GM21737 (cell line): ENCODE data around the gene ABAT.
"Not testable (repeated sequence)": the region's sequence is repeated elsewhere in the genome, so short reads cannot be mapped to it uniquely, and the experiment has no call there.

ENCODE experiments used
- ATAC-seq: cut with Tn5 transposase; IDR thresholded peaks from one replicate; pipeline ENCODE4 v1.9.1; 2021; ENCODE audit warnings: mild to moderate bottlenecking, moderate library complexity; ENCODE audit not compliant: unreplicated experiment

ABAT gene

DNA sequence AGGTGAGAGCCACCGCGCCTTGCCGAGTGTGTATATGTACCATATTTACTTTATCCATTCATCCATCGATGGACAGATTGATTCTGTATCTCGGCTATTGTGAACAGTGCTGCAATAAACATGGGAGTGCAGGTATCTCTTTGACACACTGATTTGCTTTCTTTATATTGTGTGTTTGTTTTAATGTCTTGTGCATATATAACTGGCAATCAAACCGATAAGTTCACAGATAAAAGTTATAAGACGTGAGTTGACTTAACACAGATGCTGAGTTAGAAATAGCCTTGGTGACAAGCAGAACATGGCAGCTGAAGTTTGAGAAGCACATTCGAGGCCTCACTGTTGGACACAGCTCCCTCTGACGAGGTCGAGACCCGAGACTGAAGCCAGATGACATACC is 99.8 kb downstream of the ABAT start:
- ATAC-seq: no peak

DNA sequence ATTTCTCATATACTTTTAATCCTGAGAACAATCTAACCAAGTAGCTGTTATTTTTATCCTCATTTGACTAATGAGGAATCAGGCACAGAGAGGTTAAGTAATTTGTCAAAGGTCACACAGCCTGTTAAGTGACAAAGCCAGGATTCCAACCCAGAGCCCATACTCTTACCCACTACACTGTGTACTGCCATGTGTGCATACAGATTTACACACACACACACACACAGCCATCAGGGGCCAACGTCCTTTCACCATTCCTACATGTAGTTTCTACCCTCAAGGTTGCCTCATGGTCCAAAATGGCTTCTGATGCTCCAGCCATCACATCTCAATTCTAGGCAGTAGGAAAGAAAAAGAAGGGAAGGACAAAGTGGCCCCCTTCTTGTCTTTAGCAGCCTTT is 100.9 kb downstream of the ABAT start:
- ATAC-seq: no peak

DNA sequence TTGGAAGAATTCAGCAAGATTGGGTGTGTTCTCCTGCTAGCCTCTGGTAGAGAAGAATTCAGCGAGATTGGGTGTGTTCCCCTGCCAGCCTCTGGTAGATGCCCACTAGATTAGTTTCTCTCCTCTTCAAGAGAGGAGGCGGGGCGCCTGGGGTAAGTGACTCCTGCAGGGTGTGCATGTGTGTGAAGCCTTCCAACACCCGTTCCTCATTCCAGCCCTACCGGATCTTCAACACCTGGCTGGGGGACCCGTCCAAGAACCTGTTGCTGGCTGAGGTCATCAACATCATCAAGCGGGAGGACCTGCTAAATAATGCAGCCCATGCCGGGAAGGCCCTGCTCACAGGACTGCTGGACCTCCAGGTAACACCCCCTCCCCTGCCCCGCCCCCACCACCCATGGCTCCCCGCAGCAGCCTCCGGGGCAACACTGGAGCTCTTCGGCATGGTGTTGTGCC is 101.7 kb downstream of the ABAT start:
- no peak for ATAC-seq

DNA sequence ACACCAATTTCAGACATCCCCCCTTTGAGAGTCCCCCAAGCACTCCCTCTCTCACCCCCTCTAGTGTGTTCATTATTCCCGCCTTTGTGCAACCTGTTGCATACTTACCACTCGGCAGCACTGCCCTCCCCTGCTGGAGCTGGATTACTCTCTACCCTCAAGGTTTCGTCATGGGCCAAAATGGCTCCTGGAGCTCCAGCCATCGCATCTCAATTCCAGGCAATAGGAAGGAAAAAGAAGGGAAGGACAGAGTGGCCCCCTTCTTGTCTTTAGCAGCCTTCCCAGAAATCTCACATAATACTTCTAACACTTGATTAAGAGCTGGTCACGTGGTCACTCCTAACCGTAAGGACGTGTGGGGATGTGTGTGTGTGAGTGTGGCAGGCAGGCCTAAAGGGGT is 102.8 kb downstream of the ABAT start:
- no peak for ATAC-seq

DNA sequence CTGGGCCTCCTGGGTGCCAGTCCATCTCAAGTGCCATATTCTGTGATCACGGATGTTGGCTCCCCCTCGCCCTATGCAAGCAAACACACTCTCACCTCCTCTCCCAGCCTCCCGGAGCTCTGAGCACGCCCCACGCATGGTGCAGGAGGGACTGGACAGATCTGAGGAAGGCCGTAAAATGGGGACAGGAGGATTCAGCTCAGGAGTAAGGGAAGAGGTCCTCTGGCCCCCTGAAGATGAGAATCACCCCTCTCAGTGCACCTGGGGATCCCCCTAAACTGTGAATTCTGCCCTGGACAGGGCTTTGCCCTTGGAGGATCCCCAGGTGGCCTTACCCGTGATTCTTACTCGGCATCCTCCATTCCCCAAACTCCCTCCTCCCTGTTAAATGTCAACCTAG is 107.4 kb downstream of the ABAT start:
- no peak for ATAC-seq

DNA sequence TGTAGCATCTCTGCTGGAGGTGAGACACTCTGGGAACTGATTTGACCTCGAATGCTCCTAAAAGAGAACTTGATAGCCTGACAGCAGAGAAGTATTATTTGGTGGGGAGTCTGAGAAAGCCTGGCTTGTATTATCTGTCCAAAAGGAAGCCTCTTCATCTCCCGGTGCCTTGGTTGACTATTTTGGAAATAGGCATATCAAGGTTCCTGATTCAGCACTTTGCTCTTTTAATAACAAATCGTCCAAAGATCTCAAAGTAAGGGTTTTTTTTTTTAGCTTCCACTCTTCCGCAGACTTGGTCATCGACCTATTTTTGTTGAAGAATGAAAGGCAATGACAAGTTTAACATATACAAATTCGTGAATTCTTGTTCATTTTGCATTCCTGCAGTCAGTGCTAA is 108.3 kb downstream of the ABAT start:
- ATAC-seq: no peak

DNA sequence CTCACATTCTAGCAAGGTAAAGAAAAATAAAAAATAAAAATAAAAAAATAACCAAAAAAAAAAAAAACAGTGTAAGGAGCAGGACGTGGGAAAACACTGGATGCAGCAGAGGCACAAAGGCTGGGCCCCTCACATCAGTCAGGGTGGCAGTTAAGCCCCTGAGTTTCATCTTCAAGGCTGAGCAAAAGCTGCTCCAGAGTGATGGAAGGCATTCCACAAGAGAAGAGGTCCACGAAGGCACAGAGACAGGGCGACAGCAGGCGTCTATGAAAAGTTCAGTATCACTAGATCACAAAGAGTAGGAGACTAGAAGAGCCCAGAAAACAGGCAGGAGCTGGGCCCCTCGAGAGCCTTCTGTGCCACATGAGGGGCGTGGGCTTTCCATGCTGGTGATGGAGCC is 111.0 kb downstream of the ABAT start:
- no peak for ATAC-seq

DNA sequence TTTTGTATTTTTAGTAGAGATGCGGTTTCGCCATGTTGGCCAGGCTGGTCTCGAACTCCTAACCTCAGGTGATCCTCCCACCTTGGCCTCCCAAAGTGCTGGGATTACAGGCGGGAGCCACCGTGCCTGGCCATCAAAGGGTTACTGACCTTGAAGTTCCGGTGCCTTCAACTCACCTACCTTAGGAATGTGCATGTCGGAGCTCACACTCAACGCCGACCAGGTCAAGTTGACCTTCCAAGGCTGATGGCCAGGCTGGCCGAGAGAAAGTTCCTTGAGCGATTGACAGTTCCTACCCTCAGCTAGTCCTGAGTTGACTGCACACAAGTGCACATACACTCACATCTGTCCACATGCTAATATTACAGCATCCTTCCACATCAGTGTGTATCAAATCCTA is 111.9 kb downstream of the ABAT start:
- not testable (repeated sequence) for ATAC-seq

DNA sequence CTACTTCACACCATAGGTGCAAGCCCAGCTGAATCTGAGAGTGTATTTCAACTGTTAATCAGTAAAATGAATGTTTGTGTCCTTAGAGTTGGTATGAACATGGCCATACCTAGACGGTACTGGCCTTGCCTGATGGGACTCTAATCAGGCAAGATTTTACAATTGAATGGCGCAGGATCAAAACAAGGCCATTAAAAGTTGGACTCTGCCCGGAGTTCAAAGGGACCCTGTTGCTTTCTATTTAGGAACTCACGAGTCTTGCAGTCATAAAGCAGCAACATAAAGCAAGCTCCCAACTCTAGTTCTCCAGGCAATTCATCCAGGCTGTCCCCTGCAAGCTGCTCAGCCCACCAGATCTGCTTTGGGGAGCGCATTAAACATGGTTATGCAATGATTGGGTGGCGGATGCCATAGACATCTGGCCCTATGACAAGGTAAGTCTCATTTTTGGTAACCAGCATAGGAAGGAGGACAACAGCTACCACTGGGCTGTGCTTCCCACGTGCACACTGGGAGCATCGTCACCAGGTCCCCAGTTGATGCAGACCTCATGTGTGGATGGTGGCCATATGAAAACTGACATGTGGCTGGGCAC is 114.3 kb downstream of the ABAT start:
- no peak for ATAC-seq

DNA sequence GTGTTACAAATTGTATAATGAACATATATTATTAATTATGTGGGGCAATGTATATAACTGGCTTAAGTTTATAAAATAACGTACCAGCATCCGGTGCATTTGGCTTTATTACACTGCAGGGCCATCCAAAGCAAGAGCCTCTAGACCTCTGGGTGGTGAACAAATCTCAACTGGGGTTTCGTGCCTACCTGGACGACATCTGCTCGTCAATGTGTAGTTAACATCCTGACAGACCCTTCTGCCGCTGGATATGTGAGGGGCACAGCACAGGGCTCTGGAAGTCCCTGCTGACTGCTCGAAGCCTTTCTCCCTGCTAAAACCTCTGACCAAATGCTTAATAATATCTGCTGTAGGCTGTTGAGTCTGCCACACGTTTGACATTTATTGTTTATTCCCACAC is 120.7 kb downstream of the ABAT start:
- ATAC-seq: no peak

DNA sequence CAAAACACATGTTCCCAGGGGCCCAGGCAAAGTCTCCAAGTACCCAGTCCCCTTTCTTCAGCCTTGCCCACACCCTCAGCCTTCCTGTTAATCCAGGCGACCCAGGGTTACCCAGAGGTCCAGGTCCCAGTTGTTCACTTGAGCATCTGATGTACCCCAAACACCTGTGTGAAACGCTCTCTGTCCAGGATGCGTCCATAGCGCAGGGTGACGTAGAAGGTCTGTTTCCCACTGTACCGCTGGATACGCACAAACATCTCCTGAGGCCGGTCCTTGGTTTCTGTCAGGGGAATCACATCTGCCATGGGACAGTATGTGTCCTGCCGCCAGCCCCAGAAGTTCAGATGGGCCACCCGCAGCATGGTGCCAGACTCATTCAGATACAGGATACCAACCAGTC is 121.4 kb downstream of the ABAT start:
- ATAC-seq: no peak

DNA sequence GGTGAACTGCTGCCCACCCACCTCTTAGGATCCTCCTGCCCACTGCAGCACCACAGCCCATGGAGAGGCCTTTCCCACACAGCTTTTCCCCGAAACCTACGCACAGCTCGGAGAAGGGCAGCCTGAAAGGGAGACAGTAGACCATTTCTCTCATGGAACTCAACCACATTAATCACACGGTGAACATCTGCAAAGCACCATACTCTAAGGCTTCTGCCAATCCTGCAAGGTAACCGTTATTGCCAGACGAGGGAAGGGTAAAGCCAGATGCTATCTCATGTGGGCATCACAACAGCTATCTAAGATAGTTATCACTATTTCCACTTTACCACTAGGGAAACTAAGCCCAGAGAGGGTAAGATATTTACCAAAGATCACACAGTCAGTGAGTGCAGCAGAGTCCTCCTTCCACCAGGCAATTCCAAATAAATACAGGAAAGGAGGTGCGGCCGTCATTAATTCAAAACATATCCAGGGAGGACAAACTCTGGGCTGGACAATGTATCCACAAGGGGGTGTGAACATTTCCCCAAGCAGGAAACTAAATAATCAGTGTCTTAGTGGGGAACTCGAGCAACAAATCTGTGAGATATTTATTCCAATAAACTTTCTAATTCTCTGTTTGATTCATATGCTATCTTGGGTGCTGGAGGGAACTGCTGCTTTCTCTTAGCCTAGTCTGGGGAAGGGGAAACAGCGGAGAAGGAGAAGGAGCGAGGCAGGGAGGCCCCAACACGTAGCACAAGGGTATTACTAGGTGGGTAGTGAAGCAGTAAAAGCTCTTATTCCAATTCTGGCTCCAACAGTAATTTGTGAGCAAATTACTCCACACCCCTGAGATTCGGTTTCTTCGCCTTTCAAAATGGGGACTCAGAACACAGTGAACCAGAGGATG is 122.3 kb downstream of the ABAT start:
- ATAC-seq: no peak

DNA sequence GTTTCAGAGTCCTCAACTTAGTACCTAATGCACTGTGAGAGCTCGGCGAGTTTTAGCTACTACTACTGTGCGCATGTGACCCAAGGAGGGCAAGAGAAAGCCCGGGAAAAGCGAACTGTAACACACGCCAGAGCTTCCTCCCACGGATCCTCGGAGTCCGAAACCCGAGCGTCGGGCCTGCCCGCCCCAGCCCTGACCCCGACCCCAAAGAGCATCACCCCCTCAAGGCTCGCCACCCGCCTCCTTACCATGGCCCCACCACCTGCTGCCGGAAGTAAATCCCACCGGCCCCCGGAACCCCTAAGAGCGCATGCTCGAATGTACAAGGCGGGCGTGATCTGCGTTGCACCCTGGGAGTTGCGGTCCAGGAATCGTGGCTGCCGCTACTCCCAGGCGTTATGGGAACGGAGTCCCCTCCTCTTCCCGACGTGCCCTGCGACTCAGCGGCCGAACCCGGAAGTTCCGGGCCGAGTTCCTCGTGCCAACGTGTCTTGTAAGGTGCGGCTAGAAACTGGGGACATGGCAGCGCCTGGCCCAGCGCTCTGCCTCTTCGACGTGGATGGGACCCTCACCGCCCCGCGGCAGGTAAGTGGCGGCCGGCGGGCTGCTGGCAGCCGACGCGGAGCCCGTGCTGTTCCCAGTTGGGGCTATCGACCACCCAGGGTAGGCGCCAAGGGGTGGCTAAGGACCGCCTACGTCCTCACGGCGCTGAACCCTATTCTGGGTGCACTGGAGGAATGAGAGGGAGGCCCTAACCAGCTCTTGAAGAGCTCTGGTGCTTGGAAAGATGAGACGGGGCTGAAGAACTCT is 123.2 kb downstream of the ABAT start, which contains the start of the genes PMM2 and TMEM186:
Gene PMM2 (plus strand): TSS at position 476 of the 810 bp plus-strand sequence. CDS start 44 bp downstream, at position 520.
Gene TMEM186 (minus strand): TSS at position 276 of the 810 bp plus-strand sequence. CDS start 25 bp downstream, at position 251.
- peak; percentile 93 for ATAC-seq

DNA sequence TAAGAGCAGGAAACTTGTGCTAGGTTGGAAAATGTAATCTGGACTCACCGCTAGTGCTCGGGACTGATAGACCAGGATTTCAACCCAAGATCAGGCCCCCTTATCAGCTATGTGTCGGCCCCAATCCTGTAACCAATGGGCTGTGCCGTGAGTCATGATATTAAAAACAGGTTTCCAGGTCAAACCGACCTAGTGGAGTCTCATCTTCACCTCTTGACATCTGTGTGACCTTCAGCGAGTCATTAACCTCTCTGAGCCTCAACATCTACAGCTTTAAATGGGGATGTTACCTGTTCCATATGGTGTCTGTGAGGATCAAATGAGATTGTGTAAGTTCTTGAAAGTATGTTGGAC is 123.7 kb downstream of the ABAT start:
- no peak for ATAC-seq

DNA sequence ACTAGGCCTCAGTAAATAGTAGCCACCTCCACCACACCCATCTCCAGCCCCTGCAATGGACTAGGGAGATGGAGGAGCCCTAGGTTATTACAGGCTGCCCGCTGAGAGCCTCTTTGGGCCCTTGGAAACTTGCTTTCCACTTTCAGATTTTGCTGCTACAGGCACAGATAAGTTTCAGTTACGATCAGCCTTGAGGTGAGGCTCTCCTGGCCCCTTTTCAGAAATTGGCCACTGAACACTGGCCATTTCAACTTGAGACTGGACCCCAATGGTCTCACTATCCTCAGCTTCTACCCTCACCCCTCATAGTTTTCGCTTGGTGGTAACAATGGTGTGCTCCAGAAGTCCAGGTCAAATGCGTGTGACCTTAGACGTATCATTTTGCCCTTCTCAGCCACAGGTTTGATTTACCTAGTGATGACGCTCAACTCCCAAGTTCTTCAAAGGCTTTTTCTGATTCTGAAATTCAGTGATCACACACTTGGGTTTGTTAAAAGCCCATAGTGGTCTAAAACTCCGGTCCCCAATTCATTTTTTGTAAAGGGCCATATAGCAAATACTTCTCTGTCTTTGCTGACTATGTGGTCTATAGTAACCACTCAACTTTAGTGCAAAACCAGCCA is 124.2 kb downstream of the ABAT start:
- ATAC-seq: no peak

DNA sequence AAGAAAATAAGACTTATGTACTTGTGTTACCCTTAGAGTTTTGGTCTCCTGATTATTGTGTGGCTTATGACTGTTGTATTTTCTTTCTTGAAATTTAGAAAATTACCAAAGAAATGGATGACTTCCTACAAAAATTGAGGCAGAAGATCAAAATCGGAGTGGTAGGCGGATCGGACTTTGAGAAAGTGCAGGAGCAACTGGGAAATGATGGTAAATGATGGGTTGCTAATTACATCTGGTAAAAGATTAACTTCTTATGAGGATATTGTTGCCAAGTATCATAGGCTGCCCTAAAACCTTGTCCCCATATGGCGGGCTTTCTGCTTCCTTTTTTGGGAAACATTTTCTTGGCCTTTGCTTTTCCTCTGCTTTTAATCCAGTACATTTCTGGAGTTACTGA is 127.3 kb downstream of the ABAT start:
- ATAC-seq: no peak

DNA sequence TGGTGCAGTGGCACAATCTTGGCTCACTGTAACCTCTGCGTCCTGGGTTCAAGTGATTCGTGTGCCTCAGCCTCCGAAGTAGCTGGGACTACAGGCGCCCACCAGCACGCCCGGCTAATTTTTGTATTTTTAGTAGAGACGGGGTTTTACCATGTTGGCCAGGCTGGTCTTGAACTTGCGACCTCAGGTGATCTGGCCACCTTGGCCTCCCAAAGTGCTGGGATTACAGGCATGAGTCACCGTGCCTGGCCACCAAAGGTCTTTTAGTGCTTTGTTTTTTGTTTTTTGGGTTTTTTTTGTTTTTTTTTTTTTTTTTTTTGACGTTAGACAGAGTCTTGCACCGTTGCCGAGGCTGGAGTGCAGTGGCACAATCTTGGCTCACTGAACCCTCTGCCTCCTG is 129.3 kb downstream of the ABAT start:
- ATAC-seq: not testable (repeated sequence)

DNA sequence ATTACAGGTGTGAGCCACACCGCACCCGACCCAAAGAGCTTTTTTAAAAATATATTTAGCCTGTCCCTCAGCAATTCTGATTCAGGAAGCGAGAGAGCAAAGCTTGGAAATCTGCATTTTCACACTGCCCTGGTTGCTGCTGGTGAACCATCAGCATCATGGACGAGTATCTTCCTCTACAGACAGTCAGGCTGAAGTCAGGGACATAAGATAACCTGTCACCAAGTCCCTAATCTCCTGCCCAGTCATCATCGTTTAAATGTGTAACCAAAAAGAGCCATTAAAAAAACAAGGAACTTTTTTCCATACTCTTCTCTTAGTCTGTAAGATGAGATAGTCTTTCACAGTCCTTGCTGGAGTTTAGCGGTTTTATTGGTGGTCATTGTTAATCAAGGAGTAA is 129.9 kb downstream of the ABAT start:
- no peak for ATAC-seq

DNA sequence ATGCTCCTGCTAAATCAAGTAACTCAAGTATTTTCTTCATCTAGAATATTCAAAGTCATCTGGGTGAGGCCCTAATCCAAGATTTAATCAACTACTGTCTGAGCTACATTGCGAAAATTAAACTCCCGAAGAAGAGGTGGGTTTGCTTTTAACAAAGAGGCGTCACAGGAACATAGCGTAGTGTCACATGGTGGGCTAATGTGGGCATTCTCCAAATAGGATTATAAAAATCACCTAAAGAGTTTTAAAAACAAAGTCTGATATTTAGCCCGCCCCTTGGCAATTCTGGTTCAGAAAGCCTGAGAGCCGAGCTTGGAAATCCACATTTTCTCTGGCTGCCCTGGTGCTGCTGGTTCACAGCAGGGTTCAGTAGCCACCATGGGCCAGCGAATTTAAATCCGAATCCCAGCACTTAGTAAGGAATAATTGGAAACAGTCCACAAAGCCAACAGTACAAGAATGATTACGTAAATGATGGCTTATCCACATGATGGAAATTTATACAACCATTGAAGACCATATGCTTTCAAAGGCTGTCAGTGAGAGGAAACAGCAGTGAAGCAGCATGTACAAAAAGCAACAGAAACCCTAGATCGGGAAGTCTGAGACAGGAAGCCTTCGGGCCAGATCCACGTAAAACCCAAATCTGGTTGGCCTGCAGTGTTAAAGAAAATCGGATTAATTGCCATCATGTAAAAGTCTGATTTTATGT is 132.0 kb downstream of the ABAT start:
- ATAC-seq: no peak

DNA sequence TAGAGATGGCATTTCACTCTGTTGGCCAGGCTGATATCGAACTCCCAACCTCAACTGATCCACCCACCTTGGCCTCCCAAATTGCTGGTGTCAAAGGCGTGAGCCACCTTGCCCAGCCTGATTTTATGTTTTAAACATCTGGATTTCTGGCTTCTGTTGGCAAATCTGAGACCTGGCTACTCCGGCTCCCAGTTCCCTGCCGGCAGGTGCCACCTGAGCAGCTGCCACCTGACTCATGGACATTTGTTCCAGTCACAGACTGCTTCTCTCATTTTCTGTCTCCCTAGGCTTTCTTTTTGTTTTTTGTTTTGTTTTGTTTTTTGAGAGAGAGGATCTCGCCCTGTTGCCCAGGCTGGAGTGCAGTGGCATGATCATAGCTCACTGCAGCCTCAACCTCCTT is 132.8 kb downstream of the ABAT start:
- no peak for ATAC-seq
